Renal cortex interstitium (tissue), 3 donors: ENCODE measurements around the gene UNC5A. TPM values are rescaled to one million over a fixed set of nuclear protein-coding genes. Genes with fewer than 3 reads are reported as not detected.

Experiments
- polyA plus RNA-seq, 3 donors: library from polyadenylated mRNA; unstranded; fragments of 120-200 nt; gene quantifications; one replicate each; pipeline ENCODE4 v1.2.1, GENCODE V29; 2013; ENCODE audit not compliant: insufficient read length in 3 of 3

Gene UNC5A
- polyA plus RNA-seq, 3 donors, result 0.09 to 0.42 (median 0.19) TPM

Other genes starting within 250 kb of the UNC5A start
- 1 to 10 TPM; 1.4 to 2.3 (median 2.2) TPM for gene GPRIN1, start 200.4 kb upstream of the UNC5A start, polyA plus RNA-seq
- under 1 TPM in 1 of 3 donors, not detected in 2; 0.42 TPM for gene SNCB, start 180.0 kb upstream of the UNC5A start, polyA plus RNA-seq
- gene EIF4E1B, start 179.9 kb upstream of the UNC5A start, polyA plus RNA-seq, result under 1 TPM in 1 of 3 donors, not detected in 2; 0.09 TPM
- gene TSPAN17, start 163.1 kb upstream of the UNC5A start, polyA plus RNA-seq, result 10 to 100 TPM; 27.7 to 36.1 (median 32.8) TPM
- gene HK3, start 88.8 kb downstream of the UNC5A start, polyA plus RNA-seq, result under 1 TPM; 0.45 to 0.88 (median 0.67) TPM
- 10 to 100 TPM; 40.4 to 47.0 (median 42.4) TPM for gene UIMC1, start 196.2 kb downstream of the UNC5A start, polyA plus RNA-seq
- 10 to 100 TPM; 22.2 to 26.6 (median 24.5) TPM for gene ZNF346, start 212.1 kb downstream of the UNC5A start, polyA plus RNA-seq